ENCODE data around the gene MARCHF3.

MARCHF3 gene

GRCh38 chr5:126831156-126831555 lies 199.2 kb downstream of the MARCHF3 start:
- peaks cover 11% of the 10 kb centered on the region for H3K4me1 Mint-ChIP-seq (ENCODE audit: low read depth)
- H3K27ac Mint-ChIP-seq, result no peak overlapping the region
- H3K36me3 Mint-ChIP-seq (ENCODE audit: low read depth), result peaks cover 57% of the 10 kb centered on the region
- H3K9me3 Mint-ChIP-seq, result no peaks in the 10 kb centered on the region
- no peak overlapping the region for H3K4me3 Mint-ChIP-seq
- H3K27me3 Mint-ChIP-seq (ENCODE audit: low read depth), result no peaks in the 10 kb centered on the region

GRCh38 chr5:126830061-126830460 lies 200.3 kb downstream of the MARCHF3 start:
- Mint-ChIP-seq H3K4me1 (ENCODE audit: low read depth) (peaks cover 8% of the 10 kb centered on the region), H3K4me3 (no peak overlapping the region), H3K27ac (peak overlapping the region; percentile 31), H3K27me3 (ENCODE audit: low read depth) (no peaks in the 10 kb centered on the region), H3K9me3 (no peaks in the 10 kb centered on the region), H3K36me3 (ENCODE audit: low read depth) (peaks cover 60% of the 10 kb centered on the region)

- peaks cover 57% of the 10 kb centered on the region for H3K36me3 Mint-ChIP-seq (ENCODE audit: low read depth)
- H3K27me3 Mint-ChIP-seq (ENCODE audit: low read depth), result no peaks in the 10 kb centered on the region
- no peak overlapping the region for H3K27ac Mint-ChIP-seq
- H3K9me3 Mint-ChIP-seq, result no peaks in the 10 kb centered on the region
- H3K4me1 Mint-ChIP-seq (ENCODE audit: low read depth), result peaks cover 8% of the 10 kb centered on the region
- no peak overlapping the region for H3K4me3 Mint-ChIP-seq
Measured at GRCh38 chr5:126829098-126829497, 201.3 kb downstream of the MARCHF3 start.

GRCh38 chr5:126826619-126827215 lies 203.6 kb downstream of the MARCHF3 start:
- H3K4me3 Mint-ChIP-seq, result no peak overlapping the region
- peaks cover 10% of the 10 kb centered on the region for H3K4me1 Mint-ChIP-seq (ENCODE audit: low read depth)
- peaks cover 51% of the 10 kb centered on the region for H3K36me3 Mint-ChIP-seq (ENCODE audit: low read depth)
- no peak overlapping the region for H3K27ac Mint-ChIP-seq
- H3K9me3 Mint-ChIP-seq, result no peaks in the 10 kb centered on the region
- no peaks in the 10 kb centered on the region for H3K27me3 Mint-ChIP-seq (ENCODE audit: low read depth)

GRCh38 chr5:126819253-126819652 lies 211.1 kb downstream of the MARCHF3 start:
- Mint-ChIP-seq H3K27ac (no peak overlapping the region), H3K4me3 (no peak overlapping the region), H3K4me1 (ENCODE audit: low read depth) (peaks cover 25% of the 10 kb centered on the region), H3K9me3 (no peaks in the 10 kb centered on the region), H3K36me3 (ENCODE audit: low read depth) (peaks cover 39% of the 10 kb centered on the region), H3K27me3 (ENCODE audit: low read depth) (no peaks in the 10 kb centered on the region)

- Mint-ChIP-seq H3K27ac (no peak overlapping the region), H3K27me3 (ENCODE audit: low read depth) (no peaks in the 10 kb centered on the region), H3K36me3 (ENCODE audit: low read depth) (peaks cover 45% of the 10 kb centered on the region)
Measured at GRCh38 chr5:126818736-126819135, 211.6 kb downstream of the MARCHF3 start.

More at GRCh38 chr5:126818736-126819135, 211.6 kb downstream of the MARCHF3 start:
- Mint-ChIP-seq H3K4me1 (ENCODE audit: low read depth) (peaks cover 28% of the 10 kb centered on the region), H3K4me3 (no peak overlapping the region), H3K9me3 (no peaks in the 10 kb centered on the region)
